DND-41 (cell line): ENCODE measurements around the gene TRIM29.

Experiments
- ATAC-seq: fragments of 200-7000 bp; cut with Tn5 transposase; 3 replicates; pipeline ENCODE4 v1.9.1; 2021; ENCODE audit warnings: low read depth; ENCODE audit not compliant: insufficient read depth
- DNase-seq: peaks from one replicate; pipeline ENCODE4 v3.0.0-alpha.2; 2020
- H2AFZ ChIP-seq: 2 replicates; pipeline ENCODE4 v1.6.0; 2012; ENCODE audit warnings: low read depth, low read length
- H3K27ac ChIP-seq: 2 replicates; pipeline ENCODE4 v1.5.1; 2012; ENCODE audit warnings: low read length, inconsistent platforms
- H3K27me3 ChIP-seq: fragments of 200-600 bp; sonication (generic); 2 replicates; pipeline ENCODE4 v1.6.0; 2012; ENCODE audit warnings: low read length, mild to moderate bottlenecking, inconsistent platforms; ENCODE audit not compliant: insufficient read depth, poor library complexity
- H3K36me3 ChIP-seq: 2 replicates; pipeline ENCODE4 v1.5.1; 2012; ENCODE audit warnings: low read length, inconsistent platforms; ENCODE audit not compliant: insufficient read depth
- H3K4me1 ChIP-seq: 2 replicates; pipeline ENCODE4 v1.5.1; 2012; ENCODE audit warnings: mild to moderate bottlenecking, low read length; ENCODE audit not compliant: insufficient read depth
- H3K4me2 ChIP-seq: 2 replicates; pipeline ENCODE4 v1.6.0; 2012; ENCODE audit warnings: mild to moderate bottlenecking, moderate library complexity, low read length, inconsistent platforms; ENCODE audit not compliant: insufficient read depth
- H3K4me3 ChIP-seq, 2 experiments: fragments of 200-600 bp in 1 of 2; shearing (Covaris generic) in 1 of 2; 2 replicates each; pipeline ENCODE4 v1.5.1; 2012 to 2016; ENCODE audit warnings: inconsistent platforms in 2 of 2, low read length in 2 of 2, mild to moderate bottlenecking in 2 of 2, low read depth in 1 of 2, moderate library complexity in 1 of 2
- H3K79me2 ChIP-seq: 2 replicates; pipeline ENCODE4 v1.6.0; 2012; ENCODE audit warnings: low read length, inconsistent platforms; ENCODE audit not compliant: insufficient read depth
- H3K9ac ChIP-seq: 2 replicates; pipeline ENCODE4 v1.6.0; 2012; ENCODE audit warnings: low read depth, mild to moderate bottlenecking, inconsistent platforms, low read length, moderate library complexity
- H3K9me3 ChIP-seq: 2 replicates; pipeline ENCODE4 v1.5.1; 2012; ENCODE audit warnings: low read length, moderate library complexity, mild to moderate bottlenecking, inconsistent platforms; ENCODE audit not compliant: insufficient read depth, severe bottlenecking
- H4K20me1 ChIP-seq: 2 replicates; pipeline ENCODE4 v1.6.0; 2012; ENCODE audit warnings: low read length; ENCODE audit not compliant: insufficient read depth
- CTCF ChIP-seq: IDR thresholded peaks from 2 replicates; pipeline ENCODE4 v1.5.1; 2012; ENCODE audit warnings: borderline replicate concordance, low read length, moderate library complexity, mild to moderate bottlenecking; ENCODE audit not compliant: poor library complexity, severe bottlenecking; ENCODE audit errors: extremely low read depth
- EZH2 ChIP-seq: IDR thresholded peaks from 3 replicates; pipeline ENCODE4 v1.6.1; 2012; ENCODE audit warnings: borderline replicate concordance, low read depth, mild to moderate bottlenecking, moderate library complexity, low read length, inconsistent platforms; ENCODE audit not compliant: severe bottlenecking

The TRIM29 gene

GRCh38 chr11:120183701-120184141 lies 45.8 kb upstream of the TRIM29 start:
- no peaks in the 10 kb centered on the region for H3K4me1 ChIP-seq
- TF ChIP-seq CTCF (no peak), EZH2 (no peak)

GRCh38 chr11:120182790-120183491 lies 45.0 kb upstream of the TRIM29 start:
- Histone ChIP-seq H3K4me3 (no peak overlapping the region), H3K79me2 (no peaks in the 10 kb centered on the region), H3K36me3 (no peaks in the 10 kb centered on the region), H4K20me1 (peaks cover 18% of the 10 kb centered on the region), H3K9me3 (no peaks in the 10 kb centered on the region), H2AFZ (no peak overlapping the region), H3K4me2 (no peak overlapping the region), H3K9ac (no peak overlapping the region), H3K27ac (no peak overlapping the region), H3K27me3 (peaks cover 37% of the 10 kb centered on the region), H3K4me1 (no peaks in the 10 kb centered on the region)
- TF ChIP-seq CTCF (peak; percentile 50), EZH2 (no peak)
- no peak for ATAC-seq
- no peak for DNase-seq

More at GRCh38 chr11:120183701-120184141, 45.8 kb upstream of the TRIM29 start:
- ATAC-seq (no peak), DNase-seq (no peak)
- Histone ChIP-seq H4K20me1 (peaks cover 18% of the 10 kb centered on the region), H2AFZ (no peak overlapping the region), H3K27me3 (peaks cover 40% of the 10 kb centered on the region), H3K4me3 (no peak overlapping the region), H3K9me3 (no peaks in the 10 kb centered on the region), H3K9ac (no peak overlapping the region), H3K79me2 (no peaks in the 10 kb centered on the region), H3K36me3 (no peaks in the 10 kb centered on the region), H3K27ac (no peak overlapping the region), H3K4me2 (no peak overlapping the region)

- H3K27ac ChIP-seq, result no peak overlapping the region
- no peak for TF ChIP-seq EZH2
- TF ChIP-seq CTCF, result no peak
- DNase-seq (no peak), ATAC-seq (no peak)
- H2AFZ ChIP-seq, result no peak overlapping the region
- no peaks in the 10 kb centered on the region for H3K36me3 ChIP-seq
- peaks cover 18% of the 10 kb centered on the region for H4K20me1 ChIP-seq
- H3K9ac ChIP-seq, result no peak overlapping the region
- no peak overlapping the region for H3K4me3 ChIP-seq
- no peaks in the 10 kb centered on the region for H3K9me3 ChIP-seq
- H3K4me2 ChIP-seq, result no peak overlapping the region
- peaks cover 35% of the 10 kb centered on the region for H3K27me3 ChIP-seq
- H3K4me1 ChIP-seq, result no peaks in the 10 kb centered on the region
- no peaks in the 10 kb centered on the region for H3K79me2 ChIP-seq
These were observed 44.5 kb upstream of the TRIM29 start for GRCh38 chr11:120182372-120182771.
